ENCODE measurements around the gene GJA5. TPM values are rescaled to one million over a fixed set of nuclear protein-coding genes. Genes with fewer than 3 reads are reported as not detected.

GJA5 gene
- total RNA-seq, 1 donor from 2014 or later: 0.58 TPM

DNA sequence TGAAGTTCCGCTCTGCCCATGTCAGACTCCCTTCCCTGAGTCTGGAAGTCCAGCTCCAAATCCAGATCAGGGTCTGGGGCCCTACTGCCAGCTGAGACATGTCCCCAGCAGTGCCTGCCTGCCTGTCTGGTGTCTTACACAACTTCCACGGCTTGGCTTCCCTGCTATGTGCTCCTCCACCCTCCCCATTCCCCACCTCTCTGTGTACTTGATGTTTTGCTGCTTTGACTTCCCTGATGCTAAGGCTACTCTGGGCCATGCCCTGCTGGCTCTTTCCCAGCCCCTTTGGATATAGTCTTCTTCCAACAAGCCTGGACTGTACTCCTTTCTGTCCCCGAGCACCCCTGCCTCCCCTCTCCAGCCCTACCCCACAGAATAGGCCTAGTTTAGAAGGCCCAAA, 7.3 kb downstream of the GJA5 start:
- no peak overlapping the region for H3K4me3 Mint-ChIP-seq
- TF ChIP-seq, protein P1, sequence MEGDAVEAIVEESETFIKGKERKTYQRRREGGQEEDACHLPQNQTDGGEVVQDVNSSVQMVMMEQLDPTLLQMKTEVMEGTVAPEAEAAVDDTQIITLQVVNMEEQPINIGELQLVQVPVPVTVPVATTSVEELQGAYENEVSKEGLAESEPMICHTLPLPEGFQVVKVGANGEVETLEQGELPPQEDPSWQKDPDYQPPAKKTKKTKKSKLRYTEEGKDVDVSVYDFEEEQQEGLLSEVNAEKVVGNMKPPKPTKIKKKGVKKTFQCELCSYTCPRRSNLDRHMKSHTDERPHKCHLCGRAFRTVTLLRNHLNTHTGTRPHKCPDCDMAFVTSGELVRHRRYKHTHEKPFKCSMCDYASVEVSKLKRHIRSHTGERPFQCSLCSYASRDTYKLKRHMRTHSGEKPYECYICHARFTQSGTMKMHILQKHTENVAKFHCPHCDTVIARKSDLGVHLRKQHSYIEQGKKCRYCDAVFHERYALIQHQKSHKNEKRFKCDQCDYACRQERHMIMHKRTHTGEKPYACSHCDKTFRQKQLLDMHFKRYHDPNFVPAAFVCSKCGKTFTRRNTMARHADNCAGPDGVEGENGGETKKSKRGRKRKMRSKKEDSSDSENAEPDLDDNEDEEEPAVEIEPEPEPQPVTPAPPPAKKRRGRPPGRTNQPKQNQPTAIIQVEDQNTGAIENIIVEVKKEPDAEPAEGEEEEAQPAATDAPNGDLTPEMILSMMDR (conservative IDR thresholded peaks at IDR 0.05): no peak
- no peaks in the 10 kb centered on the region for H3K36me3 Mint-ChIP-seq
- H3K27me3 Mint-ChIP-seq: peaks cover 8% of the 10 kb centered on the region
- peaks cover 13% of the 10 kb centered on the region for H3K4me1 Mint-ChIP-seq (ENCODE audit: unreplicated experiment)
- H3K9me3 Mint-ChIP-seq: no peaks in the 10 kb centered on the region
- DNase-seq (ENCODE audit: extremely low spot score, unreplicated experiment): no peak
- H3K27ac Mint-ChIP-seq: no peak overlapping the region

- TF ChIP-seq, protein P1 (conservative IDR thresholded peaks at IDR 0.05): no peak
Observed at GRCh38 chr1:147752511-147752910, 7.9 kb downstream of the GJA5 start.

GRCh38 chr1:147751346-147751745, 9.1 kb downstream of the GJA5 start:
- H3K36me3 Mint-ChIP-seq: no peaks in the 10 kb centered on the region
- no peak overlapping the region for H3K27ac Mint-ChIP-seq
- DNase-seq (ENCODE audit: extremely low spot score, unreplicated experiment): no peak
- TF ChIP-seq, protein P1 (conservative IDR thresholded peaks at IDR 0.05): no peak
- peaks cover 19% of the 10 kb centered on the region for H3K27me3 Mint-ChIP-seq
- H3K4me1 Mint-ChIP-seq (ENCODE audit: unreplicated experiment): peaks cover 3% of the 10 kb centered on the region
- no peaks in the 10 kb centered on the region for H3K9me3 Mint-ChIP-seq
- H3K4me3 Mint-ChIP-seq: no peak overlapping the region

More at GRCh38 chr1:147752511-147752910, 7.9 kb downstream of the GJA5 start:
- Mint-ChIP-seq H3K36me3 (no peaks in the 10 kb centered on the region), H3K27me3 (peaks cover 14% of the 10 kb centered on the region), H3K27ac (no peak overlapping the region), H3K4me1 (ENCODE audit: unreplicated experiment) (peaks cover 12% of the 10 kb centered on the region), H3K4me3 (no peak overlapping the region), H3K9me3 (no peaks in the 10 kb centered on the region)
- DNase-seq (ENCODE audit: extremely low spot score, unreplicated experiment): no peak

- Mint-ChIP-seq H3K27ac (no peak overlapping the region), H3K27me3 (peaks cover 19% of the 10 kb centered on the region), H3K4me3 (no peak overlapping the region), H3K4me1 (ENCODE audit: unreplicated experiment) (no peaks in the 10 kb centered on the region), H3K9me3 (no peaks in the 10 kb centered on the region), H3K36me3 (no peaks in the 10 kb centered on the region)
- DNase-seq (ENCODE audit: extremely low spot score, unreplicated experiment): no peak
- TF ChIP-seq, protein P1 (conservative IDR thresholded peaks at IDR 0.05): no peak
Observed at GRCh38 chr1:147750618-147751217, 9.7 kb downstream of the GJA5 start.

DNA sequence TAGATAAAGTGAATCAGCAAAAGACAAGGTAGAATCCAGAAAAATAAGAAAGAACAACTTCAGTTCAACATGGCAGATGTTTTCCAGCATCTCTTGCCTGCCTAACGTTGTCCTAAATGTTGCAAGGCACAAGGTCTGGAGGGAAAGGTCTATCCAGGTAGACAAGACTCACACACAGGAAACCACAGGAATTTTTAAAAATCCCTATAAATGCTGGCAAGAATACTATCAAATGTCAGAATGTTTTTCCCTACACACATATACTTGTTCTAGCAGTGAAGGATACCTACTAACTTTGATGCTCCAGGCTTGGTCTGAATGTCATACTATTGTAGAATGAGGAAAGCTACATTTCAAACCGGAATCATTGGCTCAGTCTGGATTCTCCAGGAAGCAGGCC, 10.6 kb downstream of the GJA5 start:
- DNase-seq (ENCODE audit: extremely low spot score, unreplicated experiment): no peak
- Mint-ChIP-seq H3K9me3 (no peaks in the 10 kb centered on the region), H3K4me3 (no peak overlapping the region), H3K27me3 (peaks cover 19% of the 10 kb centered on the region), H3K27ac (no peak overlapping the region), H3K36me3 (no peaks in the 10 kb centered on the region), H3K4me1 (ENCODE audit: unreplicated experiment) (no peaks in the 10 kb centered on the region)
- TF ChIP-seq, protein P1 (conservative IDR thresholded peaks at IDR 0.05): no peak
